ENCODE data around the gene KIAA1328.

- no peak for TF ChIP-seq POLR2A (IDR thresholded peaks at IDR 0.05)
- TF ChIP-seq, protein P1, sequence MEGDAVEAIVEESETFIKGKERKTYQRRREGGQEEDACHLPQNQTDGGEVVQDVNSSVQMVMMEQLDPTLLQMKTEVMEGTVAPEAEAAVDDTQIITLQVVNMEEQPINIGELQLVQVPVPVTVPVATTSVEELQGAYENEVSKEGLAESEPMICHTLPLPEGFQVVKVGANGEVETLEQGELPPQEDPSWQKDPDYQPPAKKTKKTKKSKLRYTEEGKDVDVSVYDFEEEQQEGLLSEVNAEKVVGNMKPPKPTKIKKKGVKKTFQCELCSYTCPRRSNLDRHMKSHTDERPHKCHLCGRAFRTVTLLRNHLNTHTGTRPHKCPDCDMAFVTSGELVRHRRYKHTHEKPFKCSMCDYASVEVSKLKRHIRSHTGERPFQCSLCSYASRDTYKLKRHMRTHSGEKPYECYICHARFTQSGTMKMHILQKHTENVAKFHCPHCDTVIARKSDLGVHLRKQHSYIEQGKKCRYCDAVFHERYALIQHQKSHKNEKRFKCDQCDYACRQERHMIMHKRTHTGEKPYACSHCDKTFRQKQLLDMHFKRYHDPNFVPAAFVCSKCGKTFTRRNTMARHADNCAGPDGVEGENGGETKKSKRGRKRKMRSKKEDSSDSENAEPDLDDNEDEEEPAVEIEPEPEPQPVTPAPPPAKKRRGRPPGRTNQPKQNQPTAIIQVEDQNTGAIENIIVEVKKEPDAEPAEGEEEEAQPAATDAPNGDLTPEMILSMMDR (IDR thresholded peaks at IDR 0.05) = no peak
These were observed 393.5 kb downstream of the KIAA1328 start for GRCh38 chr18:37222354-37222998.
